Aortic smooth muscle cell (primary cell): ENCODE data around the gene TMEM250. TPM values are rescaled to one million over a fixed set of nuclear protein-coding genes. Genes with fewer than 3 reads are reported as not detected.

Source experiments
- total RNA-seq: library from RNA; depleted of rRNA; stranded (reverse); fragments of >200 nt; gene quantifications from 2 replicates; pipeline ENCODE4 v1.2.3, GENCODE V29; 2014

Gene TMEM250
- total RNA-seq = 38.2 and 42.3 TPM in 2 replicates

GRCh38 chr9:136118320-136119060 is at the start of gene TMEM250:
TMEM250 (minus strand) TSS chr9:136118875; CDS start chr9:136116900, 1,975 bp downstream.

DNA sequence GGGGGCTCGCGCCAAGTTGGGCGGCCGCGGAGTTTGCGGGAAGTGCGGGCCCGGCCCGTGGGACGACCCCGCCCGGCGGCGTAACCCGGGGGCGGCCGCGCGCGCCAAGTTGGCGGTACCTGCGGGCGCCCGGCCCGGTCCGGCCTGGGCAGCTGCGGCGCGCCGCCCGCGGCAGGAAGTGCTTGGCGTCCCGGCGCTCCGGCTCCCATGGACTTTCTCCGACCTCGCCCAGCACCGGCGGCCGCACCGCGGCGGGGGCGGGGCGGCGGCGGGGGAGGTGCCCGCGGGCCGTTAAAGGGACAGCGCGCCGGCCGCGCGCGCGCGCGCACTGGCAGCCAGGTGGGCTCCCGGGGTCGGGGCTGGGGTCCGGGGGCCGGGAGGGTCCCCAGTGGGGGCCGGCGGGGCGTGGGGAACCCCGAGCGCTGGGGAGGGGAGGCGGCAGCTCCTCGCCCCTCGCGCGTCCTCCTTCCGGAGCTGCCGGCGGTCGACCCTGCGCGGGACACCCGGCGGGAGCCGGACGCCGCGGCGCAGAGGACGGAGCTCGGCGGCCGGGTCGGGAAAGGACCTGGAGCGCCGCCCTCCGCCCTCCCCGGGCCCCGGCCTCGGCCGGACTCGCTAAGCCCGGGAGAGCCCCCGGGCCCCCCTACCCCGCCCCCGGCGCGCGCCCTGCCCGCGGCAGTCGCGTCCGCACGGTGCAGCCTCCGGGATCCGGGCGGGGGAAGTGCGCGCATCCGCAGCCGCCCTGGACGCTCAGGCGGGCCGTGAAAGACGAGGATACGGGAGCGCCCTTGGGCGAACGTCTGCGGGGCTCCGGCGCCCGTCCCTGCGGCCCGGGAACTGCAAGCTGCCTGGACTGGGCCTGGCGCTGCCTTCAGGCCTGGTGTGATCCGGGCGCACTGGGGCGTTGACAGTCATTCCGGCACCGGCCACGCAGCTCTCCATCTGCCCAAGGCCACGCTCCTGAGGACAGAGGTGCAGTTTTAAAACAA is 23.3 kb downstream of the TMEM250 start, which contains the start of gene NACC2:
Gene NACC2, minus strand, starts transcription at position 220 of the 989 bp plus-strand sequence. CDS start 44,768 bp downstream, outside the sequence.

Other genes starting within 250 kb of the TMEM250 start
- gene CAMSAP1, start 211.3 kb downstream of the TMEM250 start, total RNA-seq = 15.0 and 17.3 TPM in 2 replicates
- gene UBAC1, start 157.5 kb downstream of the TMEM250 start, total RNA-seq = 28.2 and 28.5 TPM in 2 replicates
- gene NACC2, start 23.6 kb downstream of the TMEM250 start, total RNA-seq = 29.2 TPM in 2 replicates
- gene LHX3, start 86.3 kb upstream of the TMEM250 start, total RNA-seq = not detected in 2 replicates
- 8.6 and 9.9 TPM in 2 replicates for gene QSOX2, start 126.9 kb upstream of the TMEM250 start, total RNA-seq
- gene CCDC187, start 185.2 kb upstream of the TMEM250 start, total RNA-seq = under 0.01 TPM in 2 replicates
- gene GPSM1, start 208.7 kb upstream of the TMEM250 start, total RNA-seq = 41.7 and 50.7 TPM in 2 replicates
- gene DNLZ, start 244.9 kb upstream of the TMEM250 start, total RNA-seq = 9.9 and 16.5 TPM in 2 replicates